Measurements from ENCODE around the gene MED25.

Gene MED25

DNA sequence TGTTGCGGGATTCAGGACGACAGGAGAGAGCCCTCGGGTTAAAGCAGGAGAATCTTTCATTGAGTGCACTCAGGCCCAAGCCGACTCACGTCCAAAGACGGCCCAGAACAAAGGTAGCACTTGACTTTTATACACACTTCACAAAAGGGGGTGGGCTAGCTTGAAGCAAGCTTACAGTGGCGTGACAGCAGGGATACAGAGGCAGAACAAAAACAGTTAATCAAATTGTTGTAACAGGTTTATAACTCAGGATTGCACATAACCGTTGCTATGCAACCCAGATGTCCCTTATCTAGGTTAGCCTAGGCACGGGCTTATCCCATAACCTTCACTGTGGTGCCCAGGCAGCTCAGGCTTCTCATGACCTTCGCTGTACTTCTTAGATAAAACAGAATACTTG, 2.0 kb downstream of the MED25 start:
- H3K27ac ChIP-seq, result no peak overlapping the region
- TF ChIP-seq, protein P1, sequence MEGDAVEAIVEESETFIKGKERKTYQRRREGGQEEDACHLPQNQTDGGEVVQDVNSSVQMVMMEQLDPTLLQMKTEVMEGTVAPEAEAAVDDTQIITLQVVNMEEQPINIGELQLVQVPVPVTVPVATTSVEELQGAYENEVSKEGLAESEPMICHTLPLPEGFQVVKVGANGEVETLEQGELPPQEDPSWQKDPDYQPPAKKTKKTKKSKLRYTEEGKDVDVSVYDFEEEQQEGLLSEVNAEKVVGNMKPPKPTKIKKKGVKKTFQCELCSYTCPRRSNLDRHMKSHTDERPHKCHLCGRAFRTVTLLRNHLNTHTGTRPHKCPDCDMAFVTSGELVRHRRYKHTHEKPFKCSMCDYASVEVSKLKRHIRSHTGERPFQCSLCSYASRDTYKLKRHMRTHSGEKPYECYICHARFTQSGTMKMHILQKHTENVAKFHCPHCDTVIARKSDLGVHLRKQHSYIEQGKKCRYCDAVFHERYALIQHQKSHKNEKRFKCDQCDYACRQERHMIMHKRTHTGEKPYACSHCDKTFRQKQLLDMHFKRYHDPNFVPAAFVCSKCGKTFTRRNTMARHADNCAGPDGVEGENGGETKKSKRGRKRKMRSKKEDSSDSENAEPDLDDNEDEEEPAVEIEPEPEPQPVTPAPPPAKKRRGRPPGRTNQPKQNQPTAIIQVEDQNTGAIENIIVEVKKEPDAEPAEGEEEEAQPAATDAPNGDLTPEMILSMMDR (IDR thresholded peaks at IDR 0.05), result no peak
- no peaks in the 10 kb centered on the region for H3K9me3 ChIP-seq
- H3K4me1 ChIP-seq (ENCODE audit: control insufficient read depth in 1 of 2, insufficient read depth in 1 of 2, low read depth in 1 of 2, low read length in 1 of 2), result peaks cover 17 to 29% of the 10 kb centered on the region in 2 experiments
- H3K36me3 ChIP-seq, result peaks cover 28% of the 10 kb centered on the region
- H3K27me3 ChIP-seq, result no peaks in the 10 kb centered on the region
- H3K4me3 ChIP-seq (ENCODE audit: low read depth in 1 of 2, low read length in 1 of 2), result no peak overlapping the region

DNA sequence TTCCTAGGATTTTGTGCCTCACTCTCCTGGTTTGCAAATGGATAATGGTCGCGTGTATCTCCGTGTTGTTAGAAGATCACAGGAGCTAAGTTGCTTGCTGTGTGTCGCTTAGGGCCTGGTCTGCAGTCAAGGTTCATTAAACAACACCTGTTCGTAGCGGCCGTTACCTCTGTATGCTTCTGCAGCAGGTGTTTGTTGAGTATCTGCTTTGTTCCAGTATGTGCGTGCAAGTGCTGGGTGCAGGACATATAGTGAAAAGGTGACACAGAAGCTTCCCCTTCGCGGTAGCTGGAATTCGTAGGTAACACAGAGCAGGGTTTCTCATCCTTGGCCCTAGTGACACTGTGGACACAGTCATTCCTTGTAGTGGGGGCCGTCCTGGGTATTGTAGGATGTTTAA, 5.4 kb downstream of the MED25 start:
- Histone ChIP-seq H3K36me3 (peaks cover 50% of the 10 kb centered on the region), H3K27me3 (no peaks in the 10 kb centered on the region), H3K27ac (no peak overlapping the region), H3K9me3 (no peaks in the 10 kb centered on the region), H3K4me1 (ENCODE audit: control insufficient read depth in 1 of 2, insufficient read depth in 1 of 2, low read depth in 1 of 2, low read length in 1 of 2) (peaks cover 7 to 18% of the 10 kb centered on the region in 2 experiments), H3K4me3 (ENCODE audit: low read depth in 1 of 2, low read length in 1 of 2) (no peak overlapping the region)
- TF ChIP-seq, protein P1 (IDR thresholded peaks at IDR 0.05), result no peak

DNA sequence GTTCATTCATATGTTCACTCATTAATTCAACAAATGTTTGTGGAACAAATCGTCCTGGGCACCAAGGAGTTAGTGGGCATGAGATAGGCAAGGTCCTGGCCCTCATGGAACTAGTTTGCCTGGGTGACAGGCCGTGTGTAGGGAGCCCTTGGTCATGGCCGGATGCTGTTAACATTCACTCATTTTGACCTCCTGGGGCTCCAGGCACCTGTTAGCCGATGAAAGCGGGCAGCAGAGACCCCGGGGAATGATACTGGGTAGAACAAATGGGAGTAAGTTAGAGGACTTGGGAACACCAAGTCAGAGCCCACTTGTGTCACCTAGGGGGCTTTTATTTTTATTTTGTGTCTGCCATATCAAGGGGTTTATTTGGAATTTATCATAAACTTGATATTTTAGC, 6.6 kb downstream of the MED25 start:
- H3K4me3 ChIP-seq (ENCODE audit: low read depth in 1 of 2, low read length in 1 of 2), result no peak overlapping the region
- no peaks in the 10 kb centered on the region for H3K27me3 ChIP-seq
- H3K9me3 ChIP-seq, result no peaks in the 10 kb centered on the region
- peaks cover 0 to 6% of the 10 kb centered on the region in 2 experiments for H3K4me1 ChIP-seq (ENCODE audit: control insufficient read depth in 1 of 2, insufficient read depth in 1 of 2, low read depth in 1 of 2, low read length in 1 of 2)
- peaks cover 62% of the 10 kb centered on the region for H3K36me3 ChIP-seq
- TF ChIP-seq, protein P1 (IDR thresholded peaks at IDR 0.05), result no peak
- H3K27ac ChIP-seq, result no peak overlapping the region

DNA sequence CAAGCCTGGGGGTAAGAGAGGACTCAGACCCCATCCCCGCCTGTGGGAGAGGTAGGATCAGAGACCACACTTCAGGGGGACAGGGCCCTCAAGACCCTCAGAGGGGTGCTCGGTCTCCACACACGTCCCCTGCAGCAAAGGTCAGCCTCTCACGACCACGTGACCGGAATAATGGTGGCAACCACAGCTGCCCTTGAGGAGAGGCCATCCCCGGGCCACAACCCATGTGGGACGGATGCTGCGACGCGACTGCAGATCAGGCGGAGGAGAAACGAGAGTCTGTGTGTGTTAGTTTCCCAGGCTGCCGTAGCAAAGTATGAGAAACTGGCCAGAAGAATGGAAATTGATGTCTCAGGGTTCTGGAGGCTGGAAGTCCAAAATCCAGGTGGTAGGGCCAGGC, 8.9 kb downstream of the MED25 start:
- Histone ChIP-seq H3K27me3 (no peaks in the 10 kb centered on the region), H3K9me3 (no peaks in the 10 kb centered on the region), H3K27ac (no peak overlapping the region), H3K4me1 (ENCODE audit: control insufficient read depth in 1 of 2, insufficient read depth in 1 of 2, low read depth in 1 of 2, low read length in 1 of 2) (peaks cover 15 to 18% of the 10 kb centered on the region in 2 experiments), H3K36me3 (peaks cover 75% of the 10 kb centered on the region), H3K4me3 (ENCODE audit: low read depth in 1 of 2, low read length in 1 of 2) (no peak overlapping the region)
- TF ChIP-seq, protein P1 (IDR thresholded peaks at IDR 0.05), result no peak

DNA sequence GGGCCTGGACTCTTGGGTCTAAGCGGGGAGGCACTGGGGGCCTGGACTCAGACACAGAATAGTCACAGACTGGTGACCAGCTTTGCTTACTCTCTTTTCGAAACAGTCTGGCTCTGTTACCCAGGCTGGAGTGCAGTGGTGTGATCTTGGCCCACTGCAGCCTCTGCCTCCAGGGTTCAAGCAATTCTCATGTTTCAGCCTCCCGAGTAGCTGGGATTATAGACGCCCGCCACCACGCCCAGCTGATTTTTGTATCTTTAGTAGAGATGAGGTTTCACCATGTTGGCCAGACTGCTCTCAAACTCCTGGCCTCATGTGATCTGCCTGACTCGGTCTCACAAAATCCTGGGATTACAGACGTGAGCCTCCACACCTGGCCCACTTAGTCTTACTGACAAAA, 11.1 kb downstream of the MED25 start:
- TF ChIP-seq, protein P1 (IDR thresholded peaks at IDR 0.05), result no peak
- peaks cover 79% of the 10 kb centered on the region for H3K36me3 ChIP-seq
- H3K9me3 ChIP-seq, result no peaks in the 10 kb centered on the region
- peaks cover 29 to 31% of the 10 kb centered on the region in 2 experiments for H3K4me1 ChIP-seq (ENCODE audit: control insufficient read depth in 1 of 2, insufficient read depth in 1 of 2, low read depth in 1 of 2, low read length in 1 of 2)
- no peak overlapping the region for H3K4me3 ChIP-seq (ENCODE audit: low read depth in 1 of 2, low read length in 1 of 2)
- no peak overlapping the region for H3K27ac ChIP-seq
- H3K27me3 ChIP-seq, result no peaks in the 10 kb centered on the region

DNA sequence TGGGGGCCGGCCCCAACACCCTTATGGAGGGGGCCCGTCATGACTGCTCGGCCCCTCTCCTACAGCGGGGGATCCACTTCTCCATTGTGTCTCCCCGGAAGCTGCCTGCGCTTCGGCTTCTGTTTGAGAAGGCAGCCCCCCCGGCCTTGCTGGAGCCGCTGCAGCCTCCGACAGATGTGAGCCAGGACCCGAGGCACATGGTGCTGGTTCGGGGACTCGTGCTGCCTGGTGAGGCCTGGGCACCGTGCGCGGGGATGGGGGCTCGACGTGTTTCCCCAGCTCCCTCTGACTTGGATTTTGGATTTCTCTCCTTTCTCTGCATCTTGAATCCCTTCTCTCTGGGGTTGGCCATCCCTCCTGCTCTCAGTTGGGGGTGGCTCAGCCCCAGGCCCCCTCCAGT, 11.6 kb downstream of the MED25 start:
- Histone ChIP-seq H3K36me3 (peaks cover 83% of the 10 kb centered on the region), H3K27me3 (no peaks in the 10 kb centered on the region), H3K4me1 (ENCODE audit: control insufficient read depth in 1 of 2, insufficient read depth in 1 of 2, low read depth in 1 of 2, low read length in 1 of 2) (peaks cover 29 to 31% of the 10 kb centered on the region in 2 experiments), H3K4me3 (ENCODE audit: low read depth in 1 of 2, low read length in 1 of 2) (no peak overlapping the region), H3K9me3 (no peaks in the 10 kb centered on the region), H3K27ac (no peak overlapping the region)
- TF ChIP-seq, protein P1 (IDR thresholded peaks at IDR 0.05), result no peak
